Smooth muscle cell of the brain vasculature (primary cell): Measurements from ENCODE around the gene ZCCHC7.
"Not testable (repeated sequence)": the region's sequence is repeated elsewhere in the genome, so short reads cannot be mapped to it uniquely, and the experiment has no call there.

Experiments
- DNase-seq: peaks from one replicate; pipeline ENCODE4 v3.0.0-alpha.2; 2012; ENCODE audit warnings: low read depth, low spot score

The ZCCHC7 gene

DNA sequence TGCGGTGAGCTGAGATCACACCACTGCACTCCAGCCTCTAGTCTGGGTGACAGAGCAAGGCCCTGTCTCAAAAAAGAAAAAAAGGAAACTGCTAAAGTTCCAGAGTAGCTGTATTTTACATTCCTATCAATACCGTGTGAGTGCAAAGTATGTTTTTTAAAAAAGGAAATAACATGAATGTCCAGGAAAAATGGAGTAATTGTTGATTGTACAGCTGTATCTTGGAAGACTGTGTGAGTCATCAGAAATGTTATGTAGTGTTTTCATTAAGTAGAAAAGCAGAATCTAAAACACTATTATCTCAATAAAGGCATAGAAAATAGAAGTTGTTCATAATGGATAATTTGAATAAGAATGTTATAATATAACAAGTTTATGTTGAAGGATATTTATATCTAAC is 53.9 kb downstream of the ZCCHC7 start:
- peak; percentile 12 for DNase-seq

DNA sequence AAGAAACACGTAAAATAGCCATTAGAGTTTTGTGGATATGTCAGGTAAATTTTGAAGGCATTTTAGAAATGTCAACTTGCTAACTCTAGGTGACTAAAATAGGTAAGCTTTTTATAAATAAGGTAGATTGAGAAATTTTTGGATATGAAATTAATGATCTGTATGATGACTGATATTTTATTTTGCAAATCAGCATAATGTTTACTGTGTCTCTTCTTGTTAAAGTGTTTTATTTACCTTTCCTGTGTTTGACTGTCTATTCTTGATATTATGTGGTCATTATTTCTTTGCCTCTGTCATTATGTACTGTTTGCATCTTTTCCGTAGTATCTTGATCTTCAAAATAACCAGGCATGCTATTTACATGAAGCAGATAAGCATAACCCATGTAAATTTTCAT is 58.4 kb downstream of the ZCCHC7 start:
- no peak for DNase-seq

DNA sequence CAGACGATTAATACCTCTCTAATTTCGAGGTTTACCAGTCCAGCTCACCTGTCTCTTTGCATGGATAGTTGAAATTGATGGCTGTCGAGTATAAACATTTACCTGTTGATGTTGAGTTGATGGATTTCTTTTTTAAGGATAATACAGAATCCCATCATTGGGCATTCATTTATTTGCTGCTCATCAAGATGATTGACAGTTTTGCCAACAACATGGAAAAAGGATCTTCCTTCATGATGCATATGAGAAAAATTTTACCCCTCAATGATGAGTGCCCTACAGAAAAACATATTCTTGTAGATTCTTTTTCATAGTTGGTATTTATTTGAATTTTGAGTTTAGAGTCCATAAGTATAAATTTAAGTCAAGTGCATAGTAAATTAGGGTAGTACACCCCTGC is 59.2 kb downstream of the ZCCHC7 start:
- DNase-seq, result no peak

DNA sequence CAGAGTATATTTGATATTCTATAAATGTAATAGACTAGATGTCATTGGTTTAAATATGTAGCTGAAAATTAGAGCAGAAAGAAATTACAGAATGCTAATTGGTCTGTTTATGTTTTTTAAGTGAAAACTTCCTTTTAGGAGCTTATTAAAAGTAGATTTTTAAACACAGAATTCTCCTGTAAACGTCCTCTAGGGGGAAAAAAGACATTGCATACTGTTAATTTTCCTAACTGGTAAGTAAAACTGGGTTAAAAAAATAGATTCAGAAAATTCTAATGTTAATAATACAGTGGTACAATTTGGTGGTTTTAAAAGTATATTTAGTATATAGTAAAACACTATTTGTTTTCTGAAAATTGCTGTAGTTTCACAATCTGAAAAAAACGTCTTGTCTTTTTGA is 59.8 kb downstream of the ZCCHC7 start:
- DNase-seq, result no peak

DNA sequence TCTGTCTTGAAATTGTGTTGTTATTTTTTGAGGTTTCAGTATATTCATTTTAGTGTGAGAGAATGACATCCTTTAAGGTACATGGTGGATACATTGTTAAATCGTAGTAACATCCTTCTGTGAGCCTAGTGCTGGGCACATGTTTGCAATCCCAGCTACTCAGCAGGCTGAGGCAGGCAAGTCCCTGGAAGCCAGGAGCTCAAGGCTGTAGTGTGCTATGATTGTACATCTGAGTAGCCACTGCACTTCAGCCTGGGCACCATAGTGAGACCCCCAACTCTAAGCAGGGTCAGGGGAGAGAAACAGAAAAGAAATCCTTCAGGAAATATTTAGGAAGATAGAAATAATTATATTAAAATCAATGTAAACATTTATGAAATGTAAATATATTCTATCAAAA is 62.3 kb downstream of the ZCCHC7 start:
- DNase-seq, result no peak

DNA sequence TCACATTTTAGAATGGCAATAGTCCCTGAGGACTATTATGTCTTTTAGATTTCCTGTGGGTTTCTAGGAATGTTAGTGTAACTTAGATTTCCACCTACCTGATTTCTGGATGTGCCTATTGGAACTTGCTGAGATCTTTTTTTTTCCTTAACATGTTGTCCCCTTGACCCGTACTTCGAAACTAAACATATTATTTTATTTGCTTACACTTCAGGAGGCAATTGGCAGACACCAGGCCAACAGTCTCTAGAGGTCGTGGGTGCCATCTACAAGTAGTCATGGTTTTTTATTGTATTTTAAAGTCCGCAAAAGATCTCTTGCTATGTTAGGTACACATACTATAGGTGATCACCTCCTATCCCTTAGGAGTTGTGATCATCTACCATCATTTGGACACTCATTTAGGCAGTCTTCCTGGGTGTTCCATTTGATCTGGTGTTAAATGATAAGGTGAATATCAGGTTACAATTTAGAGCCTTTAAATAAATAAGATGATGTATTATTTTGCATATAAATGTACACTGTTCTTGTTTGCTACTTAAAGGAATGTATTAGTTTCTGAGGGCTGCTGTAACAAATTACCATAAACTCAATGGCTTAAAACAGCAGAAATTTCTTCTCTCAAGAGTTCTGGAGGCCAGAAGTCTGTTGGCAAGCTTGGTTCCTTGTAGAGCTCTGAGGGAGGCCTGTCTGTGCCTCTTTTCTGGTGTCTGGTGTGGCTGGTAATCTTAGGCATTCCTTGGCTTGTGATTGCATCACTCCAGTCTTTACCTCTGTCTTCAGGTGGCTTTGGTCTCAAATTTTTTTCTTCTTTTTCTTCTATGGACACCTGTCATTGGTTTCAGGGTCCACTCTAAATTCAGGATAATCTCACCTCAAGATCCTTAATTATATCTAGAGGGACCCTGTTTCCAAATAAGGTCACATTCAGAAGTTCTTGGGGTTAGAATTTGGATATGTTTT is 64.8 kb downstream of the ZCCHC7 start:
- no peak for DNase-seq

GRCh38 chr9:37187292-37187691 is 66.9 kb downstream of the ZCCHC7 start:
- DNase-seq, result no peak

- peak; percentile 26 for DNase-seq
Measured at GRCh38 chr9:37187713-37188439, 67.5 kb downstream of the ZCCHC7 start.

GRCh38 chr9:37190739-37191138 is 70.4 kb downstream of the ZCCHC7 start:
- not testable (repeated sequence) for DNase-seq

GRCh38 chr9:37191403-37192089 is 71.2 kb downstream of the ZCCHC7 start:
- no peak for DNase-seq

- no peak for DNase-seq
Measured at GRCh38 chr9:37192803-37193202, 72.4 kb downstream of the ZCCHC7 start.

DNA sequence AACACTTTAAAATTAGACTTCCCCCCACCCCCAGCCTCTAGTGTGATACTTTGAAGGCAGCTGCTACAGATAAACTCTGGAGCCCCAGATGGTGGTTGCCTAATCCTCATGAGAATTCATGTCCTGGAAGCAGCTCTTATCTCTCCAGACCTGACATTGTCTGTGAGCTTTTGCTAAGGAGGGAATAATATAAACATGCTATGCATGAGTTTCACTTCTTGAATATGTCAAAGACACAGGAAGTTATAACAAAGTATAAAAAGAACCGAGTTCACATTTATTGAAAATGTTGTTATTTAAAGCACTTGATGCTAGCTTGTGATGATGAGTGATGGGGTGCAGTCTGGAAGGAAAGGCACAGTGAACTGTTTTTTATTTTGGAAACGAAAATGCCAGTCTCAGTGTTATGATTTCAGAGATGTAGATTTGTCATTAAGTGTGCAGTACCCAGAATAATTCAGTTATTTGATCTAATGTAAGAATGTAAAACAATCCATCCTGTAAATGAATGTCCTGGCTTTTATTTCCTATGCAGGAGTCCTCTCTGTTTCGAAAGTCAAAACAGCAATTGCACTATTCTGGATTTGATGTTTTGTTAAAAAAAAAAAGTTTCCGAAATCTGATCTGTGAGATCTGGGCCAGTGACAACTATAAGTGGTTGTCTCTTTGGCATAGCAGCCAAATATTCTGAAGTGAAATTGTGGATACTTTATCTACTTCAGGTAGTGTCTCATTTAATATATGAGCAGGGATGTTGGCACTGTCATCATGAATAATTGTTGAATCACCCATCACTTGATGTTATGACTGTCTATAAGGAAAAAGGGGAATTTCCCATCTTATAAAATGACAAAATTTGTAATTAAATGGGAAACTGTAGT is 77.0 kb downstream of the ZCCHC7 start:
- no peak for DNase-seq

DNA sequence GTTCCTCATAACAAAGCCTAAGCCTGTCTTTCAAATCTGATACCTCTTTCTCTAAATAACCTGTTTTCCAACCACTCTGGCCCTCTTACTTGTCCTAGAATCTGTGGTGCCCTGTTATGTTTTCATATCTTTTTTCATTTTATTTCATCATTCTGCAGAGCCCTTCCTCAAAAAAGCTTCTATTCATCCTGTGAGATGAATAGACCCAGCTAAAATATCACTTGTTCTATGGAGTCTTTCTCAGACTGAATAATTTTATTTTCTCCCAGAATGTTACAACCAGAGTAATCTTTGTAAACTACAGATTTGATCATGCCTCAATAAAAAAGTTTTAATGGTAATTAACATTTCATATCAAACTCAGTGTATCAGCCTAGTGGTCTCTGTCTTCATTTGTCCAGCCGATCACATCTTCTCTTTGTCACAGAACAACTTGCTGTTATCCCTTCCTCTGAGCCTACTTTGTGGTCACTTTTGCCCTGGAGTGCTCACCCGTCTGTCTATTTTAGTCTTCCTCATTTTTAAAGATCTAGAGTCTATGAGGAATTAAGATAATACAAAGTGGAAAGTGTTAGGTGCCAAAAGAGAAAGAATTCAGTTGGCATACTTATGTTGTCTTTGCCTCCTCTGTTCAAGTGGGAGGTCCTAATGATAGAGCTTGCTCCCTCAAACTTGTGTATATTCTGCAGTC is 77.8 kb downstream of the ZCCHC7 start:
- no peak for DNase-seq

DNA sequence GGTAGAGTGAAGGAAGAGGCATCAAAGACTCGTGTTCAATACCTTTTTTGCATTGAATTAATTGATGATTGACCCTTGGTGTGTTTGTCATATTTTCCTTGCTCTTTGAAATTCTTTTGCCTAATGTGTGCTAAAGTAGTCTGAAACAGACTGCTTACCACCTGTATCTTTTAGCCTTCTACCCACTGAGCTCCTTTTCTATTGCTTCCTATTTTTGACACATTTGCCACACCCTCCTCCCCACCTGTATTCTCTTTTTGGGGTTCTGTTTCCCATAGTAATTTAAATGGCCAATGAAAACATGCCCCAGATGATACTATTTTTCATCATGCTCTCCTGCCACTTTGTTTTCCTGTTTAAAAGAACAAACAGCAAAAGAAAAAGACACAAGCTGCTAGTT is 78.5 kb downstream of the ZCCHC7 start:
- DNase-seq, result no peak

- DNase-seq, result no peak
Measured at GRCh38 chr9:37200433-37201005, 80.1 kb downstream of the ZCCHC7 start.

DNA sequence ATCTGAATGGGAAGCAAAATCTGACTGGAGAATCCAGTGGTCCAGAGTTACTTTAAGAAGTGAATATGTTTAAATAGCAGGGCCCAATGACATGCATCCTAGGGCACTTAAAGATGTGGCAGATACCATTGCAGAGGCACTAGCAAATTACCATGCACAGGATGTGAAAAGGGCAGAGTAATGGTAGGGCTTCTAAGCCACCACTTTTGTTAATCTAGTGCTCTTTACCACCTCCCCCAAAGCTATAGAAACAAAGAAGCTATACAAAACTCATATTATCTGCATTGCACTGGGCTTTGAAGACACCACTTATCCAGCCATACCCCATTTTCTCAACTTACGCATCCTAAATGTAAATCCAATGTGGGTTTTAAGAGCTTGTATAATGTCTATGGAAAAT is 81.2 kb downstream of the ZCCHC7 start:
- DNase-seq, result no peak

- DNase-seq, result no peak
Measured at GRCh38 chr9:37202091-37202490, 81.7 kb downstream of the ZCCHC7 start.

GRCh38 chr9:37203456-37203855 is 83.1 kb downstream of the ZCCHC7 start:
- not testable (repeated sequence) for DNase-seq

- no peak for DNase-seq
Measured at GRCh38 chr9:37206121-37206620, 85.8 kb downstream of the ZCCHC7 start.
